GM12872 (cell line): ENCODE results near the gene ENOX2.

ENCODE experiments used
- TF ChIP-seq, protein P1 (sequence below): IDR thresholded peaks from 3 replicates; pipeline ENCODE4 v1.5.1; 2011; ENCODE audit warnings: low read depth, mild to moderate bottlenecking, low read length, moderate library complexity; ENCODE audit not compliant: insufficient read depth

ENOX2 gene

DNA sequence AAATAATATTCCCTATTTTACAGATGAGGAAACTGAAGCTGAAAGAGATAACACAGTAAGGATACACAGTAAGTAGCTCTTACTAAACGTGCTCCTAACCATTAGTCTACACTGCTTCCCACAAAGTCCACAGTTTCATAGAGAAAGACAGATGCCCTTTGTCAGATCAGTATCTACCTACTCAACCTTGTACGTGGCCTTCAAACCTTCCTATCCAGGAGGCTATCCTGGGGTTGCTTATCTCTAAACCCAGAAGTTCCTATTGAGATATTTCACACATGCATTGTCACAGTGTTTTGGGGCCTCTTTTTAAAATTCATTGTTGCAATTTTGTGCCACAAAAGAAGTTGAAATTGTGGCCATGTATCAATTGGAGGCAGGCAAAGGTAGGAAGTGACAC, 208.0 kb downstream of the ENOX2 start:
- TF ChIP-seq, protein P1, sequence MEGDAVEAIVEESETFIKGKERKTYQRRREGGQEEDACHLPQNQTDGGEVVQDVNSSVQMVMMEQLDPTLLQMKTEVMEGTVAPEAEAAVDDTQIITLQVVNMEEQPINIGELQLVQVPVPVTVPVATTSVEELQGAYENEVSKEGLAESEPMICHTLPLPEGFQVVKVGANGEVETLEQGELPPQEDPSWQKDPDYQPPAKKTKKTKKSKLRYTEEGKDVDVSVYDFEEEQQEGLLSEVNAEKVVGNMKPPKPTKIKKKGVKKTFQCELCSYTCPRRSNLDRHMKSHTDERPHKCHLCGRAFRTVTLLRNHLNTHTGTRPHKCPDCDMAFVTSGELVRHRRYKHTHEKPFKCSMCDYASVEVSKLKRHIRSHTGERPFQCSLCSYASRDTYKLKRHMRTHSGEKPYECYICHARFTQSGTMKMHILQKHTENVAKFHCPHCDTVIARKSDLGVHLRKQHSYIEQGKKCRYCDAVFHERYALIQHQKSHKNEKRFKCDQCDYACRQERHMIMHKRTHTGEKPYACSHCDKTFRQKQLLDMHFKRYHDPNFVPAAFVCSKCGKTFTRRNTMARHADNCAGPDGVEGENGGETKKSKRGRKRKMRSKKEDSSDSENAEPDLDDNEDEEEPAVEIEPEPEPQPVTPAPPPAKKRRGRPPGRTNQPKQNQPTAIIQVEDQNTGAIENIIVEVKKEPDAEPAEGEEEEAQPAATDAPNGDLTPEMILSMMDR, result no peak

DNA sequence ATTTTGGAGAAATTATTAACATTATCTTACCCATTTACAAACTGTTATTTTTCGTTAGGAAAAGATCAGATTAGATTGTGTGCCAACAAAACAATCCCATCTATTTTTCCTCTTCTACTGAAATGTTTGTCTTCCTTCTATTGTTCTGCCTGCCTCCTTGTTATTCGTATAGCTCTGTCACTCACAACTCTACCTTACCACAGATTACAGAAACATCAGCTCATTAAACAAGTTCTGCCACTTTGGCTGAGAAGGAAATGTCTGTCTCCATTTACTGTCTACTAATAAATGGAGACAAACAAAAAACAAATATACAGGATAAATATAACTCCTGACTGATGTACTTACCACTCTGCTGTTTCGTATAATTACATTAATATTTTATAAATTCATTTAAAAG, 211.4 kb downstream of the ENOX2 start:
- TF ChIP-seq, protein P1, result no peak

DNA sequence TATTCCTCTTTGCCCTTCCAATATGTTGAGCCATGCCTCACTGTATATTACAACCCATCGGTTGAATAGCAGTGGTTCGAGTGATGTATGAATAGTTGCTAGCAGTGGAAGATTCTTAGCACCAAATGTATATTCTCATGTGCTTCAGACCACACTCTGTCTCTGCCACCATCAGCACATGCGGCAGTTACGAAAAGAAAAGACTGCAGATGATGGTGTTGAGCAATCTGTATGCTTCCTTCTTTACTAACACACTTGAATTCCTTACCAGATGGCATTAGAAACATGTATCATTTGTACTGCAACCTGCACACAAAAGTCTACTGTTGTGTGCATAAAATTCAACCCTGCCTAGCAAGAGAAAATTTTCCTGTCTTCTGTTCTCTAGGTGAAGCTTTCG, 214.6 kb downstream of the ENOX2 start:
- TF ChIP-seq, protein P1, result no peak

DNA sequence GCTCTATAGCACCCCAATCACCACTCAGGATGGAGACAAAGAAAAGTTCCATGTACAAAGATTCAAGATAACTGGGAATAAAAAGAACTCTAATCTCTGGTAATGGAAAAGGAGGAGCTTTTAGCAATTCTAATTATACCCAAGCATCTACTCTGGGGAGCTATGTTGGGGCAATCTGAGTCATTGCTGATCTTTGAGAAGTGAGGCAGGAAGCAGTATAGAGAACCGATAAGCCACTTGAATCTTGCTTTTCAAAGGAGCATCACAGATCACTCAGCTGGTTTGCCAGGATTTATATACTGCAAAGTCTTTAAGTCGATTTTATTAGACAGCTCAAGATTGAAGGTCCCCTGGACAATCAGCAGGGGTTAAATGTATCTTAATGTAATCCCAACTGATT, 220.0 kb downstream of the ENOX2 start:
- TF ChIP-seq, protein P1, result no peak

DNA sequence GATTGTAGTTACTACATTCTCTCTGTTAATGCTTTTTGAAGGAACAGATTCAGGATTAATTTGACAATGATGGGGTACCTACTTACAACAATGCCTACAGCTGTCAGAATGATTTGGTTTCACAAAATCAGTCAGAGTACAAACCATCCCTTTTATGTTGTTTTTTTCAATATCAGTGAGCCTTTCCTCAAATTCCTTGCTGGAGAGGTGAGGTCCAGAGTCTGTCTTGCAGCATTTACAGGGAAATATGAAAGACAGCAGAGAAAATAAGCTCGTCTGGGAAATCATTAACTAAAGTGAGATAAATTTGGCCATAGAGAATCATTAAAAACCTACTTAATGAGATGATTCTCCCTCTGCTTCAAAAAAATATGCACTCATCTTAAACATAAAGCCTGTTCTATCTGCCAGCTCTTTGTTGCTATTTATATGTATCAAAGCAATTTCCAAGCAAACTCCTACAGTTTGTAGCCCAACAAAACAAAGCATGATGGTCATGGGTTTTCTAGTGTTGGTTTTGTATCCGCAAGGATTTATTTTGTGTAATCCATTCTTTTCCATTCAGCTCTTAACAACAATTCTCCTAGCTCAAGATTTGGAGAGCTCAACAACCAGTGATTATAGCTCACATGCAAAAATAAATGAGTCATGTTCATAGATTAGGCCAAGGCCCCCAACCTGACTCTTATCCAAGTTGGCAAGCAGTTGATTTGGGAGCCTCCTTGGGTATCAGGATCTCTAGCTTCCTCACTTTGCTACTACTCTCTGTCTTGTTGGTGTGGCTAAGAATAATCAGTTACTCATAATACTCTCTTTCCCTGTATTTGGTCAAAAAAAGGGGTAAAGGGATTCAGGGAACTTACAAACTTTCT, 222.6 kb downstream of the ENOX2 start:
- TF ChIP-seq, protein P1, result no peak

DNA sequence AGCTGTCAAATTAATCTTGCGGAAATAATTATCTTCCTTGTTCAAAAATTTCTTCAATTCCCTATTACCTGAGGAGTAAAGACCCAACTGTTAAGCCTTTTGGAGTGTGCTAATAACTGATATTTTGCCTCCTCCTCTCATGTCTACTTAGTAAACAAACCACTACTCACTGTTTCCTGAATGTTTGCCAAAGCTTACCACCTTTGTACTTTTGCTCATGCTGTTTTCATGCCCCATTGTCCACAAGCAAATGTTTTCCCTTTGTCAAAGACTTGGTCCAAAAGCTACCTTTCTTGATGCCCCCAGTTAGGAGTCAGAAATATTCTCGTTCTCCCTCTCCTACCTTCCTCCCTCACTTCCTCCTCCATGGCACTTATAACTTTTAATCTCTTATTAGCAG, 226.1 kb downstream of the ENOX2 start:
- TF ChIP-seq, protein P1, result no peak

DNA sequence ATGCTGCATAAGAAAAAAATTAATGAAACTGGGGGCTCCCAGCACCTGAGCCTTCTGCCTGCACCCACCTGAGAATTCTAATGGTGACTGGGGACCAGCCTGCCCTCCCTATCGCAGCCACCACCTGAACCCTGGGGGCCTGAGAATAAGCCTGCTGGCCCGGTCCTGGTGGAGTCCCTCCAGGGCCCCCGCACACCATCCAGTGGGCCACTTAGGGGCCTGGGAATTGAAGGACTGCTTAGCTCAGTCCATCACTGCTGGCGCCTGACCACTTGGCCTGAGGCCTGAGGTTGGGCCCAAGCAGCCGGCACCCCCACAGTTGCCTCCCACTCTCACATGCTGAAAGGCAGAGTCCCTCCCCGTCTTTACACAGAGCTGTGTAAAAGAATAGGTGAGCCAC, 230.8 kb downstream of the ENOX2 start:
- TF ChIP-seq, protein P1, result no peak
